ELR (cell line): Measurements from ENCODE around the gene TBPL2.
"Not testable (repeated sequence)": the region's sequence is repeated elsewhere in the genome, so short reads cannot be mapped to it uniquely, and the experiment has no call there.

Experiments used
- DNase-seq: peaks from one replicate; pipeline ENCODE4 v3.0.0-alpha.2; 2015; ENCODE audit warnings: low read depth

The TBPL2 gene

DNA sequence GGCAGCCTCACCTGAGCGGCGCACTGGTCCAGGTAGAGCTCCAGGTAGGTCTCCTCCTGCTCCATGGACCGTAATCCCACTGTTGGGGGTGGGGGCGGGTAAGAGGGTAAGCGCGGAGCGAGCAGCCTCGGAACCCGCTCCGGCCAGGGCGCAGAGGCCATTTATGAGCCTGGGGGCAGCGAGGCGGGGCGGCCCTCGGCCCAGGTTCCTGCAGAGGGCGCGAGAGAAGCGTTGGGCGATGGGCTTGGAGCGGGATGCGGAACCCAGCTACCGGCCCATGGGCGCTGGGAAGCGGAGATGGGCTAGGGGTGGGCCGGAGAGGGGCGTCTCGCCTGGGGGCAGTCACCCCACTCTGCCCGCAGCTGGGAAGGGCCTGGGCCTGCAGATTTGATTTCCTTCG lies at the start of gene TBPL2:
Gene TBPL2 (minus strand): TSS at position 232 of the 400 bp plus-strand sequence. CDS start 167 bp downstream, at position 65.
- no peak for DNase-seq

DNA sequence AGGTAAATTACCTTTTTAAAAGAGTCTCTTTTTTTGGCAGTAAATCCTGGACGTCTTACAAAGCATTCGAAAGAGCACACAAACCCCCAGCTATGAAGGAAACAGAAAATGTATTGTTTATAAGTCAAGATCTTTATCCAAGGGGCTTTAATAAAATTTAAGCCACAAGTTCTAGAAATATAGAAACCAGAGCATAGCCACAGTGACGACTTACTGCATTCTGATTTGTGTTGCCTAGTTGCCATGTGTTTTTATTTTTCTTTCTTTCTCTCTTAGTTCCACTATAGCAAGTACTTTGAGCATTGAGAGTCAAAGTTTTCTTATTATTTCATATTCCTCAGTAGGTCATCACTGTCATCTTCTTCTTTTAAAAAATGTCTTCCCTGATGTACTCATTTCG lies 47.8 kb upstream of the TBPL2 start:
- no peak for DNase-seq

DNA sequence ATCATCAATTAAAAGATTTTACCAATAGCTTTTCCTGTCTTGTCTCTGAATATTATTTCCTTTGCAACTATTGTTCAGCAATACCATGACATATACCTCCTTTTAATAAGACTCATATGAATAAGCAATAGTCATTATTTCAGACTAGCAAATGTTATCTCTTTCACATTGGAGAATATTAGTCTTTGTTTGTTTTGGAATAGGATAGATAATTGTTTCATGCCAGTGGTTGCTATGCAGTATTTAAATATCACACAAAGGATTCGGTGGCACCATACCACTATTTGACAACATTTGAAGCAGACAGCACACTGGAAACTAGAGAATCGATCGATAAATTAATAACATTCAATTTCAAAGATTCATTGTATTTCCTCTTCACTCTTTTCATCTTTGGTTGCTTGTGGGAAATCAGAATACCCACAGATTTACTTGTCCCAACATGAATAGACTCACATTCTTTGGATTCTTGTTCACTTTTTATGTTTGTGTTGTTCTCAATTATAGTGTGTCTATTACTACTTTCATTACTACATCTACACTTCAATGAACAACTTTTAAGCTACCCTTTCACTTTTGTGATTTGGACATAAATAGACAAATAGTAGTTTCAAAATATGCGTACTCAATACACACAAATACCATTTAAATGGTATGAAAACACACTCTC lies 42.7 kb upstream of the TBPL2 start:
- DNase-seq: no peak

DNA sequence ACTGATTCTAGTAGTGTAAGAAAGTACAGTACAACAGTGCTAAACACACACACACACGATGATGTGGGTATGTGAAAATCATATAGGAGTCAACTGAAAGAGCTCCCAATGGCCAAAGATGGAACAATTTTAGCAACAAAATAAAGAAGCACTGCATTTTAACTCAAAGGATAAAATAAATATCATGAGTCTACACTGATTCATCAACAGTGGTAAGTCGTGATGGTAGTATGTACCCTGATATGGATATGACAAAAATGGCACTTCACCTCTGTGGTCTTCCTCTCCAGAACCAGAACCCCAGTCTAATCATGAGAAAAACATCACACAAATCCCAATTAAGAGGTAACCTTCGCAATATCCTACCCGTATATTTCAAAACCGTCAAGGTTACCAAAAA lies 41.4 kb upstream of the TBPL2 start:
- no peak for DNase-seq

DNA sequence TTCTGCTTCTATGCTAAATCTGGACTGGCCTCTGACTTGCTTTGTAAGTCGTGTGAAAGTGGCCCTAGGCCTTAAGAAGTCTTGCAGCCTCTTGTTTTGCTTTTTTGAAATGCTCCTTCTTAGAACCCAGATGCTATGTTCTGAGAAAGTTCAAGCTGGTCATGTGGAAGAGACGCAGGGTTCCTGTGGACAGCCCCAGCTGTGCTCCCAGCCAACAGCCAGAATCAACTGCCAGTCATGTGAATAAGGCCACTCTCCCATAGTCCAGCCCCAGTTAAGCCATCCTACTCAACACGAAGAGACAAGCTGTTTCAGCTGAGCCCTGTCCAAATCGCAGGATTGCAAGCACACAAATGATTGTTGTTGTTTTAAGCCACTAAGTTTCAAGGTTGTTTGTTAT lies 37.3 kb upstream of the TBPL2 start:
- DNase-seq: no peak

DNA sequence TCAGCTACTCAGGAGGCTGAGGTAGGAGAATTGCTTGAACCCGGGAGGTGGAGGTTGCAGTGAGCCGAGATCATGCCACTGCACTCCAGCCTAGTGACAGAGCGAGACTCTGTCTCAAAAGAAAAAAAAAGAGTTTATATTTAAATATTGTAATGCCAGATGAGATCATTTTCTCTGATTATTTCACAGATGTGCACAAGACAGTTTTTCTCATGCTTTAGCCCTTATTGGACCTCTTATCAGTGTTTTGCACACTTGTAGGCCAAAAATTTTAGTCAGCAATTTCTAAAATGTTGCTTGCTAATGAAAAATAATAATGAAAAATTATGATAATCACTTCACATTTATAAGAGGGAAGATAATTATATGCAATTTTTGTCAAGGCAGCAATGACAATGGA lies 36.0 kb upstream of the TBPL2 start:
- not testable (repeated sequence) for DNase-seq

DNA sequence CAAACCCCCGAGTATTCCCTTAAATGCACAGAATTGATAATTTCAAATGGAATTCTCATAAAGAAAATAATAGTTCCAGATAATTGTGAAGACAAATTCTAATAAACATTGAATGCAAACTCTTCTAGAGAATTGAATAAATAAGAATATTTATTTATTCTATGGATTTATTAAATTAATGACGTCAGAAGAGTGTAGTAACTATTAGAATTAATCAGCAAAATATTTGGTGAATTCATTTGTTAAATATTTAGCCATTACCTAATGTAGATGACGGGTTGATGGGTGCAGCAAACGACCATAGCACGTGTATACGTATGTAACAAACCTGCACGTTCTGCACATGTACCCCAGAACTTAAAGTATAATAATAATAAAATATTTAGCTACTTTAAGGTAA lies 33.4 kb upstream of the TBPL2 start:
- no peak for DNase-seq

DNA sequence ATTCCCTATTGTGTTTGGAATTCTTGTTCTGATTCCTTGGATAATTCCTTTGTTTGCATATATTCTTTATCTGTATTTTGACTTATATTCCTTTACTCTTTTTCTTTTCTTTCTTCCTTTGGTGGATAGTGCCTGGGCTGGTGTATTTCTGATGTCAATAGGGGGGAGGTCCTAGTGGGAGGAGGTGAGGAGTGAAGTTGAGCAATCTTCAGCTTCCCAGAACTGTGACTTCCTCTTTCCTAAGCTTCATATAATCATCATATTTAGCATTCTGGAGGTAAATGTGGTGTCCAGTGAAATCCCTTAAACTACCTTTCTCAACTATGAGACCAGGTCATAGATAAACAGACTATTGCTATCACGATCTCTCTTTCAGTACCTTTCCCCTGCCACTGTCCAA lies 29.6 kb upstream of the TBPL2 start:
- no peak for DNase-seq

DNA sequence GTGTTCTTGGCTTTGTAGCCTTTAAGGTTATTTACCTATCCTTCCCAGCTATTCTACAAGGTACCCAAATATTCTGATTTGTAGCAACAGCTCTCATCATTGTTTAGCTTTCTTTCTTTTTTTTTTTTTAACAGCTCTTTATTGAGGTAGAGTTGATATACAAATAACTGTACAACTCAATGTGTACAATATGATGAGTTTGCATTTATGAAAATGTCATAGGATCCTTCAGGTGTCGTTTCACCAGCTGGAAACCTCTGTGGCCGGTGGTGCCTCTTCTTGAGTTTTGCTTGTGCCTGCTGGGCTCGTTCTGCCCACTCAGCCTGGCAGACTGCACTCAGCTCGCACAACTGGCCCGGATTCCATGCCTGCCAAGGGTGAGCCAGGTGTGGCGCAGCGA lies 26.9 kb upstream of the TBPL2 start:
- no peak for DNase-seq

DNA sequence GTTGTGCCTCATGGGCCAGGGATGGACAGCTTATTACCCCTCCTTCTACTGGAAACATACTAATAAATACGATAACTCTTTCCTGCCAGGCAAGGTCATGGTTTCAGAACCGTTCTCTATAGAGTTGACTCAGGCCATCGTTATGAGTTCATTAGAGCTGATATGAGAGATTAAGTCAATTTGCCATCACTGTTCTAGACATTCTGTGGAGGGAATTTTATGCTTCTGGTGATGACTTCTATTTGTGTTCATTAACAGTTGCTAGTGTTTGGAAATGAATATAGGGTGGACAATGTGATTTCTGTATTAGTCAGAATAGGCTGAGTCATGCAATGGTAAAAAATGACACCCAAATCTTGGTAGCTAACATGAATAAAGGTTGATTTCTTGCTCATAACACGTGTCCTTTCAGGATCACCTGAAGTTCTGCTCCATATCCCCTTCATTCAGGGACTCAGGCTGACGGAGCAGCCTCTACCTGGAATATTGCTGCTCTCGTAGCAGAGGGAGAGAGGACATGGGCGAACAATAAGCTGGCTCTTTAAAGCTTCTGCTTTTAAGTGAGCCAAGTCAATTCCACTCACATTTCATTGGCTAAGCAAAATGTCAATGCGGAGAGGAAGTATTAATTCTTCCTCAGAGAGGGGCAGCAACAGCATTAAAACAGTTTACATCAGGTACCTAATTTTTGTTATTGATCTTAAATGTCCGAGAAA lies 18.5 kb upstream of the TBPL2 start:
- DNase-seq: peak; percentile 66

DNA sequence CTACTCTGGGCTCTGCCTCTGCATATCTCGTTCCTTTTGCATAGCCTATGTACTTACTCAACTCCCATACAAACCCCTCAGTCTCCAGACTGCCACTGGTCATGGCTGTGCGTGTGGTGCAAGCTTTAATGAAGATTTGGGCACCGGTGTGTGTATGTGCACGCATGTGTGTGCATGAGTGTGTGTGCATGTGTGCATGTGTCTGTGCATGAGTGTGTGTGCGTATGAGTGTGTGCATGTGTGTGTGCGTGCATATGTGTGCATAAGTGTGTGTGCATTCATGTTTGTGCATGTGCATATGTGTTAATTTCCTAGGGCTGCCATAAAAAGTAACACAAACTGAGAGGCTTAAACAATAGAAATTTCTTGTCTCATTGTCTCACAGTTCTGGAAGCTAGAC lies 17.1 kb upstream of the TBPL2 start:
- DNase-seq: no peak

DNA sequence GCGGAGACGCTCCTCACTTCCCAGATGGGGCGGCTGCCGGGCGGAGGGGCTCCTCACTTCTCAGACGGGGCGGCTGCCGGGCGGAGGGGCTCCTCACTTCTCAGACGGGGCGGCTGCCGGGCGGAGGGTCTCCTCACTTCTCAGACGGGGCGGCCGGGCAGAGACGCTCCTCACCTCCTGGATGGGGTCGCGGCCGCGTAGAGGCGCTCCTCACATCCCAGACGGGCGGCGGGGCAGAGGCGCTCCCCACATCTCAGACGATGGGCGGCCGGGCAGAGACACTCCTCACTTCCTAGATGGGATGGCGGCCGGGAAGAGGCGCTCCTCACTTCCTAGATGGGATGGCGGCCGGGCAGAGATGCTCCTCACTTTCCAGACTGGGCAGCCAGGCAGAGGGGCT lies 16.0 kb upstream of the TBPL2 start:
- not testable (repeated sequence) for DNase-seq

DNA sequence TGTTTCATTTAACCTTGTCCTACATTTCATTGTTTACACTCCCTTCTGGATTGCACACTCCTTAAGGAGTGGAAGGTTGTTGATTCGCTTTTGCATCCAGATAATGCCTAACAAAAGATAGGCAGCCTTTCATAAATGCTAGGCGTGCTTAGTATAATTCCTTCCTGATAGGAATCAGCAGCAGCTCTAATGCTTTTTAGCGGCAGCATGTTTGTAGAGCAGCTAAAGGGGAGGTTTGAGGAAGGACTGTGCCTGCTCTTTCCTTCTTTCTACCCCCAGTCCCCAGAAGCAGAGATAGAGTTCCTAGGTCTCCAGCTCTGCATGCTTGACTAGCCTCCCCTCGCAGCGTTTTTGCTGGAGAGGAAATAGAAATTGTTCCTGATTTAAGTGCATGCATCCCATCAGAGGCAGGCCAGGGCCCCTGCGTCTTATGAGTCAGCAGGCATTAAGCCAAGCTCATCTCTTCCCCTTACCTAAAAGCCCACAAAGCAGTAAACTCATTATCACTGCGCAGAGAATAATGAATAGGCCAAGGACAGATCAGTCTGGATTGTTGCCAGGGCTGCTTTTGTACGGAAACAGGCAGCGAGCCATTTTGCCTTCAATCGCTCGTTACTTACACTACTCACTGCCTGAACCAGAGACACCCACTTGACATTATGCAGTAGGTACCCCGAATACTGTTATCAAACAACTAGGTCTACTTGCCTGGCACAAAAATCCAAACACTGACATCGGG lies 14.0 kb upstream of the TBPL2 start:
- DNase-seq: peak; percentile 86

DNA sequence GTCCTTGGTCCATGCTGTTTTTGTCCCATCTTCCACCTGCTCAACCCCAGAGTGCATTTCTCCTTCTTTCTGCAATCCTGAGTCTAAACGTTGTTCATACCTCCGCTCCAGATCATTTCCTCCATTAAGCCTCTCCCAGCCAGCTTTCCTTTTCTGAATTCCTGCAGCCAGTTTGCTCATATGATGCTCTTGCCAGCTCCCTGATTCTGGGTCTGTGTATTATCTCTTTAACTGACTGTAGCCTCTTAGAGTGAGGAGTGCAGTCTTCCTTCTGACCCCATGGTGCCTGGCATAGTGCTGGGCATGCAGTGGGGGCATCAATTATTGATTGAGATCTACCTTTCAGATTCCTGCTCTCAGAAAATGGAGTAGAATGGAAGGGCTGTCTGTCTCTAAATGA lies 11.5 kb upstream of the TBPL2 start:
- DNase-seq: no peak

DNA sequence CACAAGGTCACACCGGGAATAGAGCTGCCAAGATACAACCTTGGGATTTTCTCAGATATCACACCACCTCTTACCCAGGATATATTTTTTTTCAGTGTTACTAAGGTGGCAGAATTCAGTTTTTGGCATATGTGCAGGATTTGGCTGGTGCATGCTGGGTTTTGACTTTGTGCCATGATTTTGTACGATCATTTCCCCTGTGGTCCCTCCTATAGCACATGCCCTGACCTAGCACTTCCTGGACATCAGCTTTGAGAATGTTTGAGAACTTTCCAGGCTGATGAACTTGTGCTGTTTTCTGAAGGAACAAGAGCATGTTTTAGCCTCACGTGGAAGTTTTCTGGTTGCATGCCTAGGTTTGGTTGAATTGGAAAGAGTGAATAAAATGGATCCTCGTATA lies 11.0 kb upstream of the TBPL2 start:
- DNase-seq: no peak

DNA sequence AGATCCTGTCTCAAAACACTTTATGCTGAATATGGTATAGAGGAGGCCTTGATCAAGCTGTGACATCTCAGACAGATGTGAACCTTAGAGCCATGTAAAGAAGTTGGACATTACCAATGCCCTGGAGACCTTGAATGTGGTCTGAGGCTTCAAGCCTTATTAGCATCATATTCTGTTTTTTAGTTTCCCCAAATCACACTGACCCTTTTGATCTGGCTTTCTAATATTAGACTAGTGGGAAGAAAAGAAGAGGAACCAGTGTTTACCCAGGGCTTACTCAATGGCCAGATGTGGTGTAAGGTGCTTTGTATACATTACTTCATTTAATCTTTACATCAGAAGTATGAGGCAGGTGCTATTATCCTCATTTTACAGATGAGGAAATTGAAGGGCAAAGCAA lies 10.6 kb upstream of the TBPL2 start:
- DNase-seq: no peak

DNA sequence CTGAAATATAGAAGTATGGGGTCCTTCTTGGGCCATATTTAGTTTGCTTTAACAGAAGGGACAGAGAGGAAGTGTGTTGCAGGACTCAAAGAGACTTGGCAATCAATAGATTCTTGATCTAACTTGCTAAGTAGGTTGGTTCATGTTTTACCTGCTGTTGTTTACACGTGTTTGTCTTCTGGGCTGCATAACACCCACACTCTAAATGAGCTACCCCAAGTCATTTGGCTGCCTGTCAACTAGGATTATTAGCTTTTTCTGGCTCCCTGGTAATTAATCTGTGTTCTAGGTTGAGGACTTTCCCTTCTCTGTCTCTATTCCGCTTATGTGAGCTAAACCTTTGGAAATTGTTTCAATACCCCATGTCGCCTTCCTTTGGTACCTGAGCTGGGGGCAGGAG lies 10.1 kb upstream of the TBPL2 start:
- DNase-seq: no peak

DNA sequence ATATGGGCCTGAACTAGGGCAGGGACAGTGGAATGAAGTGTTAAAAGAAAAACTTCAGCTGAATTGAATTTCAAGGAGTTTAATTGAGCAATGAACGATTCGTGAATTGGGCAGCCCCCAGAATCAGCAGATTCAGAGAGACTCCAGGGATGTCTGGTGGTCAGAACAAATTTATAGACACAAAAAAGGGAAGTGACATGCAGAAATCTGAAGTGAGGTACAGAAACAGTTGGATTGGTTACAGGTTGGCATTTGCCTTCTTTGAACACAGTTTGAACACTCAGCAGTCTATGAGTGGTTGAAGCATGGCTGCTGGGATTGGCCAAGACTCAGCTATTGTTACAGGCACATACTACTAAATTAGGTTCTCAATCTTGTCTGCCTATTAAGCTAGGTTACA lies 9.7 kb upstream of the TBPL2 start:
- no peak for DNase-seq

DNA sequence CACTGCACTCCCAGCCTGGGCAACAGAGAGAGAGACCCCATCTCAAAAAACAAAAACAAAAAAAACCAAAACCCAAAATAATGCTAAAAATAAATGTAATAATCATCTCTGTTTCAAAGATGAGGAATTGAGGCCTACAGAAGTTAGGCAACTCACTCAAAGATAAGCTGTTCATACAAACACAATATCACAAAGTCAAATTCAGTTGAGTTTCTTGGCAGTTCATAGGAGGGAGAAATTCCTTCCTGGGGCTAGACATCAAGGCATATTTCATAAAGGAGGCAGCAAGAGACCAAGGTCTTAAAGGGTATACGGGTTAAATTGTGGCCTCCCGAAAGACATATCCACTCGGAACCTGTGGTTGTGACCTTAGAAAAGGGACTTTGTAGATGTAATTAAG lies 8.7 kb upstream of the TBPL2 start:
- no peak for DNase-seq

DNA sequence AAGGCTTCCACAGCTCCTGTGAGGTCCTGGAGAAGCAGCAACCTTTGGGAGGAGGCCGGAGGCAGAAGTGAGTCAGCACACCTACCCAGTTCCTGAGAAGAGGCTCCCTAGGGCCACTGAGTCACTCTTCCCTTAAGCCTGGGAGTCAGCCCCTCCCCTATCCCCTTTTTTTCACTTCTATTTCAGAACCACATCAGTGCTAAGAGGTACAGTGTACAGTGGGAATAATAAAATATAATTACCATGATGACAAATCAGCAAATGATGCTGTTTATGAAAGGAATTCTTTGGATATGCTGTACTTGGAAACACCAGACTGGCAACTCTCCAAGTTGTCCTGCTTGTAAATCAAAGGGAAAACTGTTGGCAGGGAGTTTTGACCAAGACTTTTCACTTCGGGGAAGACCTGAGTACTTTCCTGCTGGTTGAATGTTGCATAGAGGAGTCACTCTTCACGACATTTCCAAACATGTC lies 7.8 kb upstream of the TBPL2 start:
- peak; percentile 99 for DNase-seq

DNA sequence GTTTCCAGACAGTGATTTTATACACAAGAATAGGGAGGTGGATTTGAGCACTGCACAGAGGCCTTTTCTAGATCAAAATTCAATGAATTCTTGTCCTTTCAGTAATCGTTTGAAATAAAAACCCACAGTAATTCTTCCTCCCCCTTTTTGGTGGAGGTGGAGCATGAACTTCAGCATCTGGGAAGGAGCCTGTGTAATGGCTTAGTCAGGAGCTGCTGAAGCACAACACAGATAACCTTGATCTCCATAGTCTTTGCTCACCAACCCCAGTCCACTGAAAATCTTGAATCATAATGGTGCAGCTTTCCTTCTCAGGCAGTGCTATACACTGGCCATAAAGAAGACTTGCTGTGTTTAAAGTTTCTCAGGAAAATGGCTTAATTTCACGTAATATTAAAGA lies 6.4 kb upstream of the TBPL2 start:
- peak; percentile 91 for DNase-seq

DNA sequence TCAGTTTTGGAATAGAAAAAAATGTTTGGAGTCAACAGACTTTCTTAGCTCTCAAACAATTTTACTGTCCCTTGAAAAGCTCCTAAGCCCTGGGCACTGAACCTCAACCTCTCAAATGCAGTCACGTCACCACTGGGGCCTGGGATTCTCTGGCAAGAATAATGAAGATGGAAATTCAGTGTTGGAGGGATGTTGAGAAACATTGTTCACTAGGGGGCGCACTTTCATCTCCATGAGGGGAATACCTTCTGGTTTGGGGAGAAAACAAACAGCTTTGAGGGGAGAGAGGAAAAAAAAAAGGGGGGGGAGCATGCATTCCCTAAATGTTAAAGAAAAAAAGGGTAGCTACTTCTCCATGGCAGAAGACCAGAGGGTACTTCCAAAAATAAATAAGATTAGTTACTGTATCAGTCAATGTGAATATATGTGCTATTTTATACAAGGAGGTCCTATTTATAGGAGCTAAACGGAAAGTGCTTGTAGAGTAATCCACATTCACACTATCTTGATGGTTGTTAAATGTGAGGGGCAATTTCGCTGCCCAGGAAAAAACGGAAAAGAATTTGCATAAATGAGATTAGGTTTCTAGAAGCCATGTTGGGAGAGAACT lies 5.8 kb upstream of the TBPL2 start:
- peak; percentile 91 for DNase-seq

DNA sequence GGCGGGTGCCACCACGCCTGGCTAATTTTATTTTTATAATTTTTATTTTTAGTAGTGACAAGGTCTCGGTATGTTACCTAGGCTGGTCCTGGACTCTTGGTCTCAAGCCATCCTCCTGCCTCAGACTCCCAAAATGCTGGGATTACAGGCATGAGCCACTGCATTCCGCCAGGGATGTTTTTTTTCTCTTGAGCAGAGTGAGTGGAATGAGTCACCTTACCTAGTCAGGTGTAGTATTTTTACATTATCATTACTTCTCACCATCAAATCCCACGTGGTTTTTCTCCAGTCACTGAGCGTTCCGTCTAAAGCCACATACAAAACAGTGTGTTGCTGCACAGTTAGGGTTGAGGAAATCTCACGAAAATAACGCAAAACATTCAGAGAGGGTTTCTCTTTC lies 870 bp upstream of the TBPL2 start:
- no peak for DNase-seq
